ENCODE measurements around the gene SH3BP4.

Gene SH3BP4

DNA sequence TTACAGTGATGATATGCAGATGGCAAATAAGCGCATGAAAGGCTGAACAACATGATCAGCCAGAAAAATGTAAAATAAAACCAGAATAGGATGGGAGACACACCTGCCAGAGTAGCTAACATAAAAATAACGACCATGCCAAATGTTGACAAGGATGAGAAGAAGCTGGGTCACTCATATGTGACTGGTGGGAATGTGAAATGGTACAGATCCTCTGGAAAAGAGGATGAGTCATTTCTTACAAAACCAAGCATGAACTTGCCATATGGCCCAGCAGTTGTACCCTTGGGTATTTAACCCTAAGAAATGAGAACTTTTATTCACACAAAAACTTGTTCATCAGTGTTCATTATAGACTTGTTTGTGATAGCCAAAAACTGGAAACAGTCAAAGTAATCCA is 143.8 kb downstream of the SH3BP4 start:
- no peak for DNase-seq

DNA sequence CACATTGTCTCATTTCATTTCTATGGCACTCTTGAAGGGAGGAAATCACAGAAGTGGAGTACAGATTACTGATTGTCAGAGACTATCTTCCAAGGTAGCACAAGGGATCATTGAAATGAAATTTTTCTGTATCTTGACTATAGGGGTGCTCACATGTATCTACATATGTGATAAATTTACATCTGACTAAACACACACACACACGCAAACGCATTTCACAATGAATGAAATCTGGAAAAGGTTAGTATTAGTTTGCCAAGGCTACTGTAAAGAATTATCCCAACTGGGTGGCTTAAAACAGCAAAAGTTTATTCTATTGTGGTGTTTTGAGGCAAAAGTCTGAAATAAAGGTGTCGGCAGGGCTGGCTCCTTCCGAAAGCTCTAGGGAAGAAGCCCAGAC is 144.6 kb downstream of the SH3BP4 start:
- DNase-seq: no peak

DNA sequence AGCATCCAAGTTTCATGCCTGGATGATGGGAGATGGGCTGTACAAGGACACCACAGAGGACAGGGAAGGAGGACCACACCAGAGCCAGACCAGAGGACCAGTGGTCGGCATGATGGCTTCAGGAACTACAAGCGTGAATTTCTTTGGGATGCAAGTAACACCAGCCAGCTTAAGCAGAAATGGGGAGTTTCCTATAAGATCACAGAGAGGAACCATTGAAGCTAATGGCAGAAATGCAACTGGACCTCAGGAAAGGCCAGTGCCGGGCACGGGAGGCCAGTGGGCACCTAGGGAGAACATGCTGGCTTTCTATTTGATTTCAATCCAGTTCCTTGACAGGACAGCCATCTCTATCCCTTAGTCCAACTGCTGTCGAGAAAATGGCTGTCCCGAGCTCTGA is 145.4 kb downstream of the SH3BP4 start:
- DNase-seq: no peak

- no peak for DNase-seq
These were observed 146.5 kb downstream of the SH3BP4 start for GRCh38 chr2:235098269-235098668.

GRCh38 chr2:235098736-235099494 is 147.1 kb downstream of the SH3BP4 start:
- no peak for DNase-seq

GRCh38 chr2:235102896-235103295 is 151.1 kb downstream of the SH3BP4 start:
- DNase-seq: no peak

Measured in stimulated activated CD8-positive, alpha-beta memory T cell treated with anti-CD3 and anti-CD28 coated beads, Interleukin-4, amount 100 ng/mL, for 48 hours (primary cell).